Mammary epithelial cell (primary cell): ENCODE data around the gene CDH5.

Experiments used
- EZH2 ChIP-seq: IDR thresholded peaks from 2 replicates; pipeline ENCODE4 v1.6.1; 2012; ENCODE audit warnings: low read length, inconsistent platforms, borderline replicate concordance
- TF ChIP-seq, protein P1 (sequence below), 2 donors: IDR thresholded peaks in 1 of 2; conservative IDR thresholded peaks in 1 of 2; 2 replicates each; pipeline ENCODE4 v1.5.1; 2011 to 2012; ENCODE audit warnings: inconsistent platforms in 2 of 2, low read length in 2 of 2, mild to moderate bottlenecking in 2 of 2, control low read depth in 1 of 2, low read depth in 1 of 2; ENCODE audit not compliant: insufficient read depth in 1 of 2; ENCODE audit errors: extremely low read depth in 1 of 2

DNA sequence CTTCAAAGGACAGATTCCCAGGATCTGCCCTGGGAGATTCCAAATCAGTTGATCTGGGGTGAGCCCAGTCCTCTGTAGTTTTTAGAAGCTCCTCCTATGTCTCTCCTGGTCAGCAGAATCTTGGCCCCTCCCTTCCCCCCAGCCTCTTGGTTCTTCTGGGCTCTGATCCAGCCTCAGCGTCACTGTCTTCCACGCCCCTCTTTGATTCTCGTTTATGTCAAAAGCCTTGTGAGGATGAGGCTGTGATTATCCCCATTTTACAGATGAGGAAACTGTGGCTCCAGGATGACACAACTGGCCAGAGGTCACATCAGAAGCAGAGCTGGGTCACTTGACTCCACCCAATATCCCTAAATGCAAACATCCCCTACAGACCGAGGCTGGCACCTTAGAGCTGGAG, 840 bp upstream of the CDH5 start:
- TF ChIP-seq, protein P1, sequence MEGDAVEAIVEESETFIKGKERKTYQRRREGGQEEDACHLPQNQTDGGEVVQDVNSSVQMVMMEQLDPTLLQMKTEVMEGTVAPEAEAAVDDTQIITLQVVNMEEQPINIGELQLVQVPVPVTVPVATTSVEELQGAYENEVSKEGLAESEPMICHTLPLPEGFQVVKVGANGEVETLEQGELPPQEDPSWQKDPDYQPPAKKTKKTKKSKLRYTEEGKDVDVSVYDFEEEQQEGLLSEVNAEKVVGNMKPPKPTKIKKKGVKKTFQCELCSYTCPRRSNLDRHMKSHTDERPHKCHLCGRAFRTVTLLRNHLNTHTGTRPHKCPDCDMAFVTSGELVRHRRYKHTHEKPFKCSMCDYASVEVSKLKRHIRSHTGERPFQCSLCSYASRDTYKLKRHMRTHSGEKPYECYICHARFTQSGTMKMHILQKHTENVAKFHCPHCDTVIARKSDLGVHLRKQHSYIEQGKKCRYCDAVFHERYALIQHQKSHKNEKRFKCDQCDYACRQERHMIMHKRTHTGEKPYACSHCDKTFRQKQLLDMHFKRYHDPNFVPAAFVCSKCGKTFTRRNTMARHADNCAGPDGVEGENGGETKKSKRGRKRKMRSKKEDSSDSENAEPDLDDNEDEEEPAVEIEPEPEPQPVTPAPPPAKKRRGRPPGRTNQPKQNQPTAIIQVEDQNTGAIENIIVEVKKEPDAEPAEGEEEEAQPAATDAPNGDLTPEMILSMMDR (conservative IDR thresholded peaks at IDR 0.05 in 1 of 2, IDR thresholded peaks at IDR 0.05 in 1 of 2; ENCODE audit: extremely low read depth in 1 of 2, insufficient read depth in 1 of 2, low read depth in 1 of 2, low read length in 2 of 2) = no peak
- TF ChIP-seq EZH2 = no peak
